SIG-M5 treated with dmso at 0.1 percent for 504 hours (cell line): ENCODE data around the gene MXRA5.
"Not testable (repeated sequence)": the region's sequence is repeated elsewhere in the genome, so short reads cannot be mapped to it uniquely, and the experiment has no call there.

Experiments used
- DNase-seq: peaks from one replicate; lab custom pipeline; 2025; ENCODE audit not compliant: unreplicated experiment; lab: John Stamatoyannopoulos, UW

The MXRA5 gene

GRCh38 chrX:3346501-3347259 lies at the start of gene MXRA5:
Gene MXRA5, minus strand, starts transcription at chrX:3346652. Its CDS starts 2,819 bp downstream, at chrX:3343833.
- no peak for DNase-seq

- no peak for DNase-seq
Observed at GRCh38 chrX:3393581-3394111, 47.2 kb upstream of the MXRA5 start.

GRCh38 chrX:3393178-3393577 lies 46.7 kb upstream of the MXRA5 start:
- no peak for DNase-seq

- no peak for DNase-seq
Observed at GRCh38 chrX:3388457-3388856, 42.0 kb upstream of the MXRA5 start.

GRCh38 chrX:3384327-3384726 lies 37.9 kb upstream of the MXRA5 start:
- no peak for DNase-seq

GRCh38 chrX:3380603-3381002 lies 34.2 kb upstream of the MXRA5 start:
- no peak for DNase-seq

- DNase-seq, result no peak
Observed at GRCh38 chrX:3379111-3379510, 32.7 kb upstream of the MXRA5 start.

- no peak for DNase-seq
Observed at GRCh38 chrX:3378156-3378555, 31.7 kb upstream of the MXRA5 start.

GRCh38 chrX:3377560-3377959 lies 31.1 kb upstream of the MXRA5 start:
- DNase-seq, result no peak

GRCh38 chrX:3375878-3376508 lies 29.5 kb upstream of the MXRA5 start:
- DNase-seq, result not testable (repeated sequence)

GRCh38 chrX:3374108-3374800 lies 27.8 kb upstream of the MXRA5 start:
- DNase-seq, result no peak

GRCh38 chrX:3371163-3371562 lies 24.7 kb upstream of the MXRA5 start:
- DNase-seq, result no peak

GRCh38 chrX:3370656-3371055 lies 24.2 kb upstream of the MXRA5 start:
- no peak for DNase-seq

- DNase-seq, result no peak
Observed at GRCh38 chrX:3362956-3363355, 16.5 kb upstream of the MXRA5 start.

GRCh38 chrX:3360881-3361280 lies 14.4 kb upstream of the MXRA5 start:
- DNase-seq, result no peak

GRCh38 chrX:3352741-3353140 lies 6.3 kb upstream of the MXRA5 start:
- DNase-seq, result not testable (repeated sequence)

GRCh38 chrX:3351276-3351675 lies 4.8 kb upstream of the MXRA5 start:
- DNase-seq, result no peak

GRCh38 chrX:3348191-3348590 lies 1.7 kb upstream of the MXRA5 start:
- DNase-seq, result peak; percentile 1

GRCh38 chrX:3345281-3346191 lies 916 bp downstream of the MXRA5 start:
- no peak for DNase-seq

GRCh38 chrX:3343569-3343968 lies 2.9 kb downstream of the MXRA5 start:
- not testable (repeated sequence) for DNase-seq

GRCh38 chrX:3340016-3340415 lies 6.4 kb downstream of the MXRA5 start:
- DNase-seq, result no peak
